NCI-H69 (cell line): ENCODE measurements around the gene PALLD.

Experiments used
- DNase-seq: peaks from one replicate; lab custom pipeline; 2025; lab: John Stamatoyannopoulos, UW

PALLD gene

GRCh38 chr4:168765726-168766125 is 268.9 kb downstream of the PALLD start:
- DNase-seq: no peak

GRCh38 chr4:168766604-168767316 is 269.9 kb downstream of the PALLD start:
- DNase-seq: no peak

- no peak for DNase-seq
Observed at GRCh38 chr4:168769416-168769815, 272.6 kb downstream of the PALLD start.

- no peak for DNase-seq
Observed at GRCh38 chr4:168769837-168770236, 273.0 kb downstream of the PALLD start.

- no peak for DNase-seq
Observed at GRCh38 chr4:168771251-168771650, 274.4 kb downstream of the PALLD start.

- no peak for DNase-seq
Observed at GRCh38 chr4:168773388-168774195, 276.7 kb downstream of the PALLD start.

- DNase-seq: no peak
Observed at GRCh38 chr4:168776382-168776781, 279.5 kb downstream of the PALLD start.

- no peak for DNase-seq
Observed at GRCh38 chr4:168777277-168777965, 280.6 kb downstream of the PALLD start.

GRCh38 chr4:168781341-168781740 is 284.5 kb downstream of the PALLD start:
- DNase-seq: no peak

GRCh38 chr4:168781926-168782325 is 285.1 kb downstream of the PALLD start:
- DNase-seq: no peak

GRCh38 chr4:168782439-168782838 is 285.6 kb downstream of the PALLD start:
- no peak for DNase-seq

- DNase-seq: no peak
Observed at GRCh38 chr4:168784786-168785461, 288.1 kb downstream of the PALLD start.

GRCh38 chr4:168787334-168787733 is 290.5 kb downstream of the PALLD start:
- DNase-seq: no peak

- DNase-seq: no peak
Observed at GRCh38 chr4:168787801-168788595, 291.1 kb downstream of the PALLD start.

GRCh38 chr4:168790898-168791297 is 294.0 kb downstream of the PALLD start:
- no peak for DNase-seq

- no peak for DNase-seq
Observed at GRCh38 chr4:168791376-168791775, 294.5 kb downstream of the PALLD start.

GRCh38 chr4:168793542-168793941 is 296.7 kb downstream of the PALLD start:
- DNase-seq: no peak

GRCh38 chr4:168794092-168794707 is 297.3 kb downstream of the PALLD start:
- no peak for DNase-seq

- no peak for DNase-seq
Observed at GRCh38 chr4:168794881-168795280, 298.0 kb downstream of the PALLD start.

GRCh38 chr4:168795346-168795745 is 298.5 kb downstream of the PALLD start:
- no peak for DNase-seq
